RWPE1 (cell line): ENCODE measurements around the gene TCF4.

ENCODE experiments used
- CTCF ChIA-PET: fragments of 350-600 bp; sonication (Branson Sonifier 250); formaldehyde crosslinking; extraction: SDS; loops from one replicate; lab custom pipeline; 2021; lab: Yijun Ruan, JAX
- POLR2A ChIA-PET: fragments of 400-600 bp; formaldehyde crosslinking; extraction: SDS; loops from one replicate; lab custom pipeline; 2020; ENCODE audit warnings: antibody characterized with exemption; ENCODE audit not compliant: low non-redundant PET; lab: Yijun Ruan, JAX
- DNase-seq: peaks from one replicate; pipeline ENCODE4 v3.0.0; 2012; ENCODE audit warnings: low spot score
- H3K27ac ChIP-seq: fragments of 450-650 bp; 2 replicates; pipeline ENCODE4 v1.5.1; 2017
- TF ChIP-seq, protein P1 (sequence below): fragments of 450-650 bp; conservative IDR thresholded peaks from 2 replicates; pipeline ENCODE4 v1.5.1; 2017; ENCODE audit warnings: low read depth, mild to moderate bottlenecking

Gene TCF4

DNA sequence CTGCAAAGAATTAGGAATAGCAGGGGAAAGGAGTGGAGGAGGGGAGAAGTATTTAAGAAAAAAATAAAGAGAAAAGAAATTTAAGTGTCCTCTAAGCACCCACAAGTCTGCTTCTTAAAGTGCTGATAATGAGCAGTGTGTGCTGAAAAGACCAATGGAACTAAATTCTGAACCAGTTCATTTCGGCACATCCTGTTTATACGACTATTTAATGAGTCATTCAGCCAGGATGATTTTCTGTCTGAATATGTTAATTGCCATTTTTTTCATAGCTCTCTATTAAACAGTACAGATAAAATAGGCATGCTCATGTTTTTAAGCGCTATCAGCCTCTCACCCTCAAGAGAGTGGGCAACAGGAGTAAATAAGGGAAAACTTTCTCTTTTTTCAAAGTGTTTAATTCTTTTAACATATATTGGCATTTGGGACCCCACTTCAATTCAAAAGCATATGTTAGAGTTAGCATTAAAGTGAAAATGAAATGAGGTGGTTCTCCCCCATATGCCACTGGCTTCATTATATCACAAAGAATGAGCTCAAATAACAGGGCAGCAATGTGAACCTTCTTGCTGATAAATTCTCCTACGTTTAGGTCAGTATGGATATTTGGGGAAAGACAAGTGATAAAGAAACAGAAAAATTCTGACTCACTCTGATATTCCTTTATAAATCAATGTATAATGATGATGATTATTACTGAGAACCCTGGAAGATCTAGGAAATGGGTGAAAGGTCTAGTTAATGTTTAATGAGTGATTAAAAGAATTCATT is 87.5 kb downstream of the TCF4 start:
- POLR2A ChIA-PET, result no interaction called here
- TF ChIP-seq, protein P1, sequence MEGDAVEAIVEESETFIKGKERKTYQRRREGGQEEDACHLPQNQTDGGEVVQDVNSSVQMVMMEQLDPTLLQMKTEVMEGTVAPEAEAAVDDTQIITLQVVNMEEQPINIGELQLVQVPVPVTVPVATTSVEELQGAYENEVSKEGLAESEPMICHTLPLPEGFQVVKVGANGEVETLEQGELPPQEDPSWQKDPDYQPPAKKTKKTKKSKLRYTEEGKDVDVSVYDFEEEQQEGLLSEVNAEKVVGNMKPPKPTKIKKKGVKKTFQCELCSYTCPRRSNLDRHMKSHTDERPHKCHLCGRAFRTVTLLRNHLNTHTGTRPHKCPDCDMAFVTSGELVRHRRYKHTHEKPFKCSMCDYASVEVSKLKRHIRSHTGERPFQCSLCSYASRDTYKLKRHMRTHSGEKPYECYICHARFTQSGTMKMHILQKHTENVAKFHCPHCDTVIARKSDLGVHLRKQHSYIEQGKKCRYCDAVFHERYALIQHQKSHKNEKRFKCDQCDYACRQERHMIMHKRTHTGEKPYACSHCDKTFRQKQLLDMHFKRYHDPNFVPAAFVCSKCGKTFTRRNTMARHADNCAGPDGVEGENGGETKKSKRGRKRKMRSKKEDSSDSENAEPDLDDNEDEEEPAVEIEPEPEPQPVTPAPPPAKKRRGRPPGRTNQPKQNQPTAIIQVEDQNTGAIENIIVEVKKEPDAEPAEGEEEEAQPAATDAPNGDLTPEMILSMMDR, result no peak

DNA sequence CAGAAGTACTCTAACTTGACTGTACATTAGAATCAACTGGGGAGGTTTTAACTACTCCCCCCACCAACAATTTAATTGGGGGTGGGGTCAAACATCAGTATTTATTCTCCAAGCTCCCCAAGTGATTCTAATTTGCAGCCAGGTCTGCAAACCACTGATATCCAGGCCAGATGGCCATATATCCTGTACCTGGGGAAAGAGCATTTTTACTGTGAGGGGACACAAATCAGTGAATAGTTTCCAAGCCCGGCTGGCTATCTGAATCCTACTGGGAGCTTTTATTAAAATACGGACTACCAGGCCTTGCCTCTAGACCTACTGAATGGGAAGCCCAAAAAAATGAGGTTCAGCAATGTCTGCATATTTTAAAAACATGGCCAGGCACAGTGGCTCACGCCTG is 88.5 kb downstream of the TCF4 start:
- CTCF ChIA-PET, result no interaction called here

More for the DNA sequence above, 87.5 kb downstream of the TCF4 start:
- peak overlapping the region; percentile 53; the same call in 1 of the 2 replicates for H3K27ac ChIP-seq
- DNase-seq, result peak; percentile 1
- CTCF ChIA-PET, result no interaction called here

DNA sequence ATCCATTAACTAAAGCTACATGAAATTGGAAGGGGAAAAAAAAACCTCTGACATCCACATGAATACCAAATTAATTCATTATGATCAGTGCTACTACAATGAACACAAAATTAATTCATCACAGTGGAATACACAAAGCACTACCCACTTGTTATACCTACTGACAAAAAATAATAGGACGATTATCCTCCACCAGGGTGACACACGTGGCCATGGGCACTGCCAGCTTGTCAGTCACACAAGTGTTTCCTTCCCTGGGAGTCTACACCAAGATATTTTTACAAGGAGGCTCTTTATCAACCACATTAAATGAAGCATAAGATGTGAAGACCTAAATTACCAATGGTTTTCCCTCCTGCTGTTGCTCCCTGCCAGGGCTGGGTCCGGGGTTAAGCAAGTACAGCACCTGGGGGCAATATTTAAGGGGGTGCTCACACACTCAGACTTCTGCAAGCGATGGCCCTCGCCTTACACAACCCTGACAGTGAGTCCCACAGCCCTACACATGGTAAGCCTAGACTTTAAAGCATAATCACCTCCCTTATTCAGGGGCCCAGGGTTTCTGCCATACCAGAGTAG is 90.1 kb downstream of the TCF4 start:
- CTCF ChIA-PET, result no interaction called here
- no peak for DNase-seq
- TF ChIP-seq, protein P1, result no peak
- H3K27ac ChIP-seq, result no peak overlapping the region
- POLR2A ChIA-PET, result no interaction called here

More for the DNA sequence above, 88.5 kb downstream of the TCF4 start:
- POLR2A ChIA-PET, result no interaction called here
- H3K27ac ChIP-seq, result peak overlapping the region; percentile 53; the same call in 1 of the 2 replicates
- TF ChIP-seq, protein P1, result no peak
- no peak for DNase-seq

DNA sequence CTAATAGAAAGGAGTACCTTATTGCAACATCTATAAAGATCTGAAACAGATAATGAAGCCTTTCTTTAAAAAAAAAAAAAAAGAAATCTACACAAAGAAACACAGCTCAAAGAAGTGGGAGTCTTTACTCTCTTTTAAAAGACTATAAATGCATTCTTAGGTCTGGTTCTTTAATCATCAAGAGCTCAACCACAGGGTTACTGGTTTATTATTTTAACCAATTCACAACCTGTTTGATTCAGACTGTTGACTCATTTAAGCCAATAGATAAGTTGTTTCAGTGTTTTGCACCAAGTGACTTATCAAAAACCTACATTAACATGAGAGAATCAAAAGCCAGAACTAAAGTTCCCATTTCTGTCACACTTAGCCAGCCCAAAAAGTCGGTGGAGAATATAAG is 93.1 kb downstream of the TCF4 start:
- POLR2A ChIA-PET, result no interaction called here
- DNase-seq, result no peak
- CTCF ChIA-PET, result no interaction called here
- TF ChIP-seq, protein P1, result no peak
- no peak overlapping the region for H3K27ac ChIP-seq

DNA sequence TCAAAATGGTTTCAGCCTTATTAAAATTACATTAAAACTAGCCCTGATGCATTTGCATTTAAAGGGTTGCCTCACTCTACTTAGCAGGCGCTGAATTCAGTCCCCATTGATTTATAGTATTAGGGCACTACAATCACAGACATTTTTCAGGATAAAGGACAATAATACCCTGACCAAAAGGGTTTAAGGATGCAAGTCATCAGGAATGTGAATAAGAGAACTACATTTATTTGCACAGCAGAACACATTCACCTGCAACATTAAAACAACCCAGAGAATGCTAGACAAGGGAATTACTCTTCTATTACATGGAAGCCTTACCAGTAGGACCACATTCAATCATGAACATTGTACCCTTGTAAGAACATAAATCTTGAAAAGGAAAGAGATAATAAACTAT is 93.6 kb downstream of the TCF4 start:
- TF ChIP-seq, protein P1, result no peak
- H3K27ac ChIP-seq, result no peak overlapping the region
- ChIA-PET POLR2A (no interaction called here), CTCF (no interaction called here)
- no peak for DNase-seq

DNA sequence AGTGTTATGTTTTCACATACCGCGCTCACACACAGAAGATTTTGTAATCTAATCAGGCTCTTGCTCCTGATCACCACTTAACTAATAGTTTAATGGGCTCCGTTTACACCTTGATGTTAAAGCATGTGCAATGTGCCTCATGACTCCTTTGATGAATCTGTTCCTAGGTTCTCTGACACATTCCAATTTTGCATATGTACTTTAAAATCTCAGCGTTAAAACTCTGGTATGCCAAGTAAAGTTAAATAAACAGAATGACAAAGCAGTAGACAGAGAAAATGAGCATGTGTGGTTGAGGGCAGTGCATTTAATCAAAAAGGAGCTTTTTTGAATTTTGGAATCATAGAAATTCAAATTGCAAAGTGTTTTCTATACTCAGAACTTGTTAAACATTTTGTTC is 96.4 kb downstream of the TCF4 start:
- no peak overlapping the region for H3K27ac ChIP-seq
- no peak for DNase-seq
- ChIA-PET POLR2A (no interaction called here), CTCF (no interaction called here)
- TF ChIP-seq, protein P1, result no peak
